GM19395 (cell line): ENCODE measurements around the gene SMIM17.

ENCODE experiments used
- ATAC-seq: cut with Tn5 transposase; IDR thresholded peaks from one replicate; pipeline ENCODE4 v1.9.1; 2021; ENCODE audit warnings: mild to moderate bottlenecking, moderate library complexity; ENCODE audit not compliant: unreplicated experiment

SMIM17 gene

DNA sequence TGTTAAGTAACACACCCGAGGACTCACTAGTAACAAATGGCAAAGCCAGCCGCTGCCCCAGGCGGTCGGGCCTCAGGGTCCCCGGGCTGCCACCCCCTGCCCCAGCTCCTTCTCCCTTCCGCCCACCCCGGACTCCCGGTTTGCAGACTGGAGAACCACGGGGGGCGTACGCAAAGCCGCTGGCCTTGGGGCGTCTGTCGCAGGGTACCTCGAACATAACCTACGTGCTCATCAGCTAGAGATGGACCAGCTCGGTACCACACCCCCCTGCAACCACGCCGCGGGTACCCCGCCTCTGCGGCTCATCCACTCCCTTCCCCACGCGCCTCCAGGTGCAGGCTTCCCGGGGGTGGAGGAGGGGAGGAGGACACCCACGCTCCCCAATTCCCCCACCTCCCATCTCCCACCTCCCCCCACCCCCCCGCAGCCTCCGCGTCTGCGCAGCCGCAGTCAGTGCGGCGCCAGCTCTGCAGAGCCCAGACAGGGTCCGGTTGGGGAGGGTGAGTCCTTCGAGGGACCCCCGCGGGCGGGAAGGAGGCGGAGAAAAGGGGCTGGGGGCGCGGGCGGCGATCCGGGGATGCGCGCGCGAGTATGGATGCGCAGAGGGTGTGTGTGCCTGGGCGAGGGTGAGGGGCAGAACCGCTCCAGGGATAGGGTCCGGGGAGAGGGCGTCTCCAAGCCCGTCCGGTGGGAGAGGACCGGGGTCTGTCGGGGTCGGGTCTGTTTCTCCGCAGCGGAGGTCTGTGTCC, at the start of gene SMIM17:
Gene SMIM17 (plus strand): TSS at position 449 of the 749 bp plus-strand sequence. CDS start 2,509 bp downstream, outside the sequence.
- ATAC-seq = no peak

DNA sequence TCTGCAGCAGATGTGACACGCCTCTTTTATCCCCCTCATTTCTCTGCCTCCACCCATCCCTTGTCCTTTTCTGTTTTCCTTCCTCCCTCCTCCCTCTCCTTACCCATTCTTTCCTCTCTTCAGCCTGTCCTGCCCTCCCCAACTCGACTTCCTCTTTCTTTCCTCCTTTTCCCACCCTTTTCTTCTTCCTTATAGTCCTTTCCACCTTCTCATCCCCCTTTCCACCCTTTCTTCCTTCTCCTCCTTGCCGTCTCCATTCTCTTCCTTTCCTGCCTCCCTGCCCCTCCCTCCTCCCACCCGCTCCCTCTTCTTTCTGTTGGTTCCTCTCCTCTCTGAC, 48.5 kb upstream of the SMIM17 start:
- no peak for ATAC-seq

DNA sequence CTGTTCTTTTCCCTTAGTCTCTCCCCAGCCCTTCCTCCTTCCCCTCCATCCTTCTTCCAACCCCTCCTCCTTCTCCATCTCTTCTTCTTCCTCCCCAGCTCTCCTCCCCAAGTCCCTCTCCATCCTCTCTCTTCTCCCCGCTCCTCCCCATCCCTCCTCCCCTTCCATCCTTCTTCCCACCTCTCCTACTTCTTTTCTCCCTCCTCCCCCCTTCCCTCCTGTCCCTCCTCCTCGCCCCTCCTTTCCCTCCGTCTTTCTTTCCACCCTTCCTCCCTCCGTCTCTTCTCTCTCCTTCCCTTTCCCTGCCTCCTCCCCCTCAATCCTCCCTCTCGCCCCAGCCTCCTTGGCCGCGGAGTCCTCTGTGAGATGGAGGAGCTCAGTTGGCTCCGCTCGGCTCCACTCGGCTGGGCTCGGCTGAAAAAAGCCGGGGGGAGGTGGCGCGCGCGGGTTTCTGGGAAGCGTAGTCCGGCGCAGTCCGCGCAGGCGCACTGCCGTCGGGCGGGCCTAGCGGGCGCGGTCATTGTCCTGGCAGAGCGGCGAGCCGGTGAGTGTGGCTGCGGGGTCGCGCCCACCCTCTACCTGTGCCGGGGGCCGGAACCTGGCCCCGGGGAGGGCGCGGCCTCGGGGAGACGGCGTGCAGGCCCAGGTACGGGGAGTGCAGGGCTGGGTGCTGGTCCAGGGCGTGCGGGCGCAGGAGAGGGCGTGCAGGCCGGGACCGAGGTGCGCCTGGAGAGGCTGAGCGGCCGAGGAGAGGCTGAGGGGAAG, 48.0 kb upstream of the SMIM17 start, which contains the start of gene ZNF71:
Gene ZNF71 (plus strand): TSS at position 520 of the 765 bp plus-strand sequence. CDS start 6,257 bp downstream, outside the sequence.
- peak; percentile 93 for ATAC-seq

DNA sequence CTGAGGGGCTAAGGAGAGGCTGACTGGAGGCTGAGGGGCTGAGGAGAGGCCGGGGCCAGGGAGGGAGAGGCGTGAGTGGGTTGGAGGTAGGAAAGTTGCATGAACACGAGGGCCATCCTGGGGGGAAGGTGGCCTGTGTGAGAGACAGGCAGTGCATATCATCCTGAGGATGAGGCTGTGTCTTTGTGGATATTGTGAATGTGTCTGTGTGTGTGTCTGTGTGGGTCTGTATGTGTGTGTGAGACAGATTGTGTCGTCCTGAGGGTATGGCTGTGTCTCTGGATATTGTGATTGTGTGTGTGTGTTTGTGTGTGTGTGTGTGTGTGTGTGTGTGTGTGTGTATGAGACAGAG, 47.4 kb upstream of the SMIM17 start:
- ATAC-seq = peak; percentile 33

DNA sequence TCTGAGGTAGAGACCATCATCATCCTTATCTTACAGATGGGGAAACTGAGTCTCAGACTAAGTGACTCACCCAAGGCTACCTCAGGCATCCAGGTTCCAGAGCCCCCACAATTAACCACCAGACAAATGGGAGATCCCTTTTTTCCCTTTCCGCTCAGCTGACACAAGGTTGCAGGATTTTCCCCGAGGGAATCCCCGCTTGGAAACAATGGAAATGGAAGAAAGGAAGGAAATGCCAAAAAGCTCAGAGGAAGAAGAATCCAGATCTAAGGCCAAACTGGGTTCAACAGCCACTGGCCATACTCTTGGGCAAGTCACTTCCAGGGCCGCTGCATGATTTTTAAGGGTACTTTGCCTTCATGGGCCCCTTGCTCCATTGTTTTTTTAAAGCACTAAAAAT, 46.3 kb upstream of the SMIM17 start:
- ATAC-seq = no peak

DNA sequence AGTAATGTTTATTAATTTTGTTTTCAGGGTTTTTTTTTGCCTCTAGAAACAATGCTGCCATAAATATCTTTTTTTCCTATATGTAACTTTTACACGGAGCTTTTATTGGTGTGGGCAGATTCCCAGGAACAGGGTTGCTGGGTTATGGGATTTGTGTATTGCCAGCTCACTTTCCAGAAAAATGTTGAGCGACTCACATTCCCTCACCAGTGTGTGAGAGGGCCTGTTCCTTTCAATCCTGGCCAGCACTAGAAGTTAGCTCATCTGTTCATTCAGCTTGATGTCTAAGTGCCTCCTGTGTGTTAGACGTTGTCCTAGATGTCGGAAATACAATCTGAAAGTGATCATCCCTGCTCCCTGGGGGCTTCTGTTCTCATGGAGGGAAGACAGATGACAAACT, 45.3 kb upstream of the SMIM17 start:
- ATAC-seq = no peak

DNA sequence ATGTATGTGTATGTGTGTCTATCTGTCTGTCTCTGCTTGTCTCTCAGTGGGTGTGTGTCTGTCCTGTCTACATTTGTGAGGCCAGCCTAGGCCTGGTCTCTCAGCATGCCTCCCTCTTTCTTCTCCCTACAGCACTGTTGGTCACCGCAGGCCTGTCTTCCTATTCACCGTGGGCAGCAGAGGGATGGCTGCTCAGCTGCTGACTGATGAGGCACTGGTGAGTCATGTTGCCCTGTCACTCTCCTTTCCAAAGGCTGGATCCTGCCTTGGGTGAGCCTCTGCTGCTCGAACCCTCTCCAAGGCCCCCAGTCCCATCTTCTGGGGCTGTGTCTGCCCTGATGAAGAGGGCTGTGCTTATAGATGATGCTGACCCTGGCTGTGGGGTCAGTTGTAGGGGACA, 41.6 kb upstream of the SMIM17 start:
- no peak for ATAC-seq

DNA sequence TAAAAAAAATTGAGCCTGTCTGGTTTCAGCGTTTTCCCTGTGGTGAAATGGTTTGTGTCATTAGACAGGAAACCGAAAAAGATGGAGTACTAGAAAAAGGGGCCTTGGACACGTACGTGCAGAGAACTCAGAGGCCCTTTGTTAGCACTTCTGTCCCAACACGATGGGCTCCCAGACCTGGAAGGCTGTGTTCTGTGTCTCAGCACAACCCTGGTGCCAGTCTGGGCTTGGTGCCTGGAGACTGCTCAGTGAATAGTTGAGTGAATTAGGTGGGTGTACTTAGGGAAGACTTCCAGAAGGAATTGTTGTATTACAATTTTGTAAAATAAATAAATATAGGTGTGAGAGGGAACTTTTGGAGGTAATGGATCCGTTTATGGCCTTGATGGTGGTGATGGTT, 39.1 kb upstream of the SMIM17 start:
- ATAC-seq = no peak

DNA sequence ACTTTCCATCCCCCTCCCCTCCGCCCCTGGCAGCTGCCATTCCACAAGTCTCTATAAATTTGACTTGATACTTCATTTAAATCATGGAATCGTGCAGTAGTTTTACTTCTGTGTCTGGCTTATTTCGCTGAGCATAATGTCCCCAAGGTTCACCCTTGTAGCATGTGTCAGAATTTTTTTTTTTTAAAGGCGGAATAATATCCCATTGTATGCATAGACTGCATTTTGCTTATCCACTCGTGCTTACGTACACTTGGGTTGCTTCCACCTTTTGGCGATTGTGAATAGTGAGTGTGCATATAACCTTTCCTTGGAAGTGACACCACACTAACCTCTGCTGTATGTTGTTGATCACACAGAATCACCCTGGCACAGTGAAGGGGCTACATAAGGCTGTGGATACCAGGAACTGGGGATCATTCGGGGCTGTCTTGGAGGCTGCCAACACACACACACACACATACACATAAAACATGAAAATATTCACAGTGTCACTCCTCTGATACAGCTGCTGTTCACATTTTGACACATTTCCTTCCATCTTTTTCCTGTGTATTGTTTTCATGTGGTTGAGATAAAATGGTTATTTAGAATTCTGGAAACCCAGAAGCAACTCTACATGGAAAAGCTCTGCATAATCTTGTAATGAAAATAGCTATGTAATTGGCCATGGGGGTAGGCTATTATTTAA, 34.5 kb upstream of the SMIM17 start:
- ATAC-seq = no peak

DNA sequence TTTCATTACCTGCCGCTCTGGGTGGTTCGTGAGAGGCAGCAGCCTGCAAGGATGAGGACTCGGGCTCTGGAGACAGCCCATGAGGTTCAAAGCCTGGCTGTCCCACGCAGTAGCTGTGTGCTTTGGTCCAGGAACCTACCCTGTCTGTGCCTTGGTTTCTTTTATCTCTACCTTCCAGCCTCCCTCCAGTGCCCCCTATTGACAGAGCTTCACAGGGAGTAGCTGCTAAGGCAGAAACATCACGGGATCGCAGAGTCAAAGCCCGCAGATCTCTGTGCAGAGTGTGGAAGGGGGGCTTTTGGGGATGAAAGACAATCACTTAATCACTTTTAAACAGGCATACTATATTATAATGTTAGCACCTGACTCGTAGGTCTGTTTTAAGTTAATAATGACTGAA, 31.7 kb upstream of the SMIM17 start:
- ATAC-seq = no peak

DNA sequence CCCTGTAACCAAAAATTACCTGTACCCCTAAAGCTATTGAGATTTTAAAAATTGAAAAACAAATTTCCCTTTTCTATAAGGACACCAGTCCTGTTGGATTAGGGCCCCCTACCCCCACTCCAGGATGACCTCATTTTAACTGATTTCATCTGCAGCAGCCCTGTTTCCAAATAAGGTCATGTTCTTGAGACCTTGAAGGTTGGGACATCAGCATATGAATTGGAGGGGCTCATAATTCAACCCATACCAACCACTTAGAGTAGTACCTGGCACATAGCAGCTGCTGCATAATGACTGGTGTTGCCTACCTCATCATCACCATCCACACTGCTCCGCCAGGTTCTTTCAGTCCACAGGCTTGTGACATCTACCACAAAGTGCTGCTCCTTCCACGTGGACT, 30.2 kb upstream of the SMIM17 start:
- ATAC-seq = no peak

DNA sequence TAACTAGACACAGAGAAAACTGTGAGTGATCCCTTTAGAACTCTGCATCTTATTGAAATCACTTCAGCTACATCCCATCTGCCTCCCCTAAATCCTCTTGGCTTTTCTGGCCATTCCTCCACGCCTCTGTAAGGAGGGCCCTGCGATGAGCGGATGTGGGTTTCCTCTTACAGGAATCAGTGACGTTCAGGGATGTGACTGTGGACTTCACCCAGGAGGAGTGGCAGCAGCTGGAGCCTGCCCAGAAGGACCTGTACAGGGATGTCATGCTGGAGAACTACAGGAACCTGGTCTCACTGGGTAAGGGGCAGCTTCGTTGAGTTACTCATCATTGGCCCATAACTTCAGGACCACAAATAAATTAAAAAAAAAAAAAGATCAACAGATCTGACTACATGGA, 29.3 kb upstream of the SMIM17 start:
- ATAC-seq = no peak

DNA sequence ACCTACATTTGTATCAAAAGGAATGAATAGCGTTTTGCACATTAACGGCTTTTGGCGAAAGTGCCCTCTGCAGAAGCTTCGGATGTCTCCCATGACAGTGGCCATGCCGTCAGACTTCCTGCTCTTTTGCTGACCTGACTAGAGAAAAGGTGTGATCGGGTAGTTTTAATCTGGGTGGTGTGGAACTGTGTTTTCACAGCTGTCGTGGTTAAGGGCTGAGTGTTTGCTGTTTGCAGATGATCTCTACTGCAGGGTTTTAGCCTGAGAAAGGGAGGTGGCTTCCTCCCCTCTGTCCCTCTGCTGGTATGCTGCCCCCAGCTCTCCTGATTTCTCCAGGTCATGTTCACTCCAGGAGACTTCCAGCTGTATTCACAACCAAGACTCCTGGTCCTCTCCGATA, 25.4 kb upstream of the SMIM17 start:
- ATAC-seq = no peak

DNA sequence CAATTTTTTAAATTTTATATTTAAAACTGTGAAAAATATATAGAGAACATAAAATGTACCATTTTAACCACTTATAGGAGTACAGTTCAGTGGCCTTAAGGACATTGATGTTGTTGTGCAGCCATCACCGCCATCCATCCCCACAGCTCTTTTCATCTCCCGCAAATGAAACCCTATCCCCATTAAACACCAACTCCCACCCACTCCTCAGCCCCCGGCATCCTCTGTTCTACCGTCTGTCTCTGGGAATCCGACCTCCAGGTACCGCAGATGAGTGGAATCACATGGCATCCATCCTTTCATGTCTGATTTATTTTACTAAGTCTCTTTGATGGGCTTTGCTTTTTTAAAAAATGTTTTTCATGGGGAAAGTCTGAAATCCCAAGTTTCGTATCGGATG, 23.8 kb upstream of the SMIM17 start:
- ATAC-seq = no peak

DNA sequence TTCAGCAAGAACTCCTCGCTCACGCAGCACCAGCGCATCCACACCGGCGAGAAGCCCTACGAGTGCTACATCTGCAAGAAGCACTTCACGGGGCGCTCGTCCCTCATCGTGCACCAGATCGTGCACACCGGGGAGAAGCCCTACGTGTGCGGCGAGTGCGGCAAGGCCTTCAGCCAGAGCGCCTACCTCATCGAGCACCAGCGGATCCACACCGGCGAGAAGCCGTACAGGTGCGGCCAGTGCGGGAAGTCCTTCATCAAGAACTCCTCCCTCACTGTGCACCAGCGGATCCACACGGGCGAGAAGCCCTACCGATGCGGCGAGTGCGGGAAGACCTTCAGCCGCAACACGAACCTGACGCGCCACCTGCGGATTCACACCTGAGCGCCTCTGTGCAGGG, 20.6 kb upstream of the SMIM17 start:
- no peak for ATAC-seq

DNA sequence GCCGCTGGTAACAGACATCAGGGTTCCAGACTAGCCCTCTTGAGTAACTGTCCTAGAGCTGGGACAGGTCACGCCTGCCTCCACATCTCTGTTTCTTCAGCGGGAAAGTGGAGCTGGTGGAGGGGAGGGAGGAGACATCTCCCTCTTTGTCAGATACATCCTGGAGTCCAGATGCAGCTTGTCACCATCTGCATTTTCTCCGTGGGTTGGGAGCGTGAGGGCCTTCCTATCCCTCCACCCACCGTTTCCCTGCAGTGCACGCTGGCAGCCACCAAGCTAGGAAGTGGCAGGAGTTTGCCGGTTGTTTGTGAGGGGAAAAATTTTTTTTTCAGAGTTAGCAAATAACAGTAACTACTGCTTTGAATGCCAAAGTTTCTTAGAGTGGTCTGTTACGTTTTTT, 20.0 kb upstream of the SMIM17 start:
- ATAC-seq = no peak

DNA sequence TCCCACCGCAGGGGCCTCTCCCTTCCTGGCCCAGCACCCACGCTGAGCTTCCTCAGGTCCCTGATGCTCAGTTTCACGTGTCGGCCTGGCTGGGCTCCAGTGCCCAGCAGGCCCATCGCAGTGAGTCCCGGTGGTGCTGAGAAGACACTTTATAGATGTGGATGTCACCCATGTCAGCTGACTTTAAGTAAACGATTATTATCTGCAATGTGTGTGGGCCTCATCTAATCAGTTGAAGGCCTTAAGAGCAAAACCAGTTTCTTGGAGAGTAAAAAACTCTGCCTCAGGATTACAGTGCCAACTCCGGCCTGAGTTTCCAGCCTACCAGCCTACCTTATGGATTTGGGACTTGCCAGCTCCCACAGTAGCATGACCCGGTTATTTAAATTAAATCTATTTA, 17.3 kb upstream of the SMIM17 start:
- ATAC-seq = no peak

DNA sequence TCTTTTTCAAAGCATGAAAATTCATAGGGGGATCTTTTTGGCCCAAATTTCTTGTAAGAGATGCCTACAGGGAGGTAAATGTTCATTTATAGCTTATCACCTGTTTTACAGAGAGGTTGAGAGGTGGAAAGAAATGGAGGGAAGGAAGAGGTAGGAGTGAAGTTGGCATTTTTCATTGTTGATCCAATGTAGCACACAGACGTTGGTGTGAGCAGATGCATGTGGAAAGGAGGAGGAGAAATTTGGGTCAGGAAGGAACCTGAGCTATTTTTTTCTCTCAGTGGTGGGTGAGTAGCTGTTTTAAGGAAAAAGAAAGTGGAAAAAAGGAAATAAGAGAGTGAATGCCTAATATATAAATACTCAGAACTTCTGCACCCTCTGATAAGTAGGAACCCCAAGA, 9.9 kb upstream of the SMIM17 start:
- no peak for ATAC-seq

DNA sequence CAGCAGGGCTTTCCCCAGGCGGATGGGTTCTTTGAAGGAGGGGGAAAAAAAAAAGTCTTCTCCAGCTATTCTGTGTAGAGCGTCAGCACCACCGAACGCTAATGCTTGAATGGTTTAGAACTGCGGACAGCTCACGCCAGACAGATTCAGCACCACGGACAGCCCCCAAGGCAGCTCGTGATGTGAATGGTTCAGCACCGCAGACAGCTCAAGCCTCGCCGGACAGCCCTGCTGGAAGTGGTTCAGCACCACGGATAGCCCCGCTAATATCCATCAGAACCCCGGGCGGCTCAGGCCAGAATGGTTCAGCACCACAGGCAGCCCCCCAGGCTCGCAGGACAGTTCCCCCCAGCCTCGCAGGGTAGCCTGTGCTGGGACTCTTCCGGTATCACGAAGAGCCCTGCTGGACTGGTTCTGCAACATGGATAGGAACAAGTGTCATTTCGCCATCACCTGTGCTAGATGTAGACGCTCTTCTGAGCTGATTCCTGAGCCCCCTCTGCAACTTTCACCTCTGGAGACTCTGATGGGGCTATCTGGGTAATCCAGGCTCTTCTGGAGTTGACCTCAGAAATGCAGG, 4.9 kb upstream of the SMIM17 start:
- no peak for ATAC-seq

DNA sequence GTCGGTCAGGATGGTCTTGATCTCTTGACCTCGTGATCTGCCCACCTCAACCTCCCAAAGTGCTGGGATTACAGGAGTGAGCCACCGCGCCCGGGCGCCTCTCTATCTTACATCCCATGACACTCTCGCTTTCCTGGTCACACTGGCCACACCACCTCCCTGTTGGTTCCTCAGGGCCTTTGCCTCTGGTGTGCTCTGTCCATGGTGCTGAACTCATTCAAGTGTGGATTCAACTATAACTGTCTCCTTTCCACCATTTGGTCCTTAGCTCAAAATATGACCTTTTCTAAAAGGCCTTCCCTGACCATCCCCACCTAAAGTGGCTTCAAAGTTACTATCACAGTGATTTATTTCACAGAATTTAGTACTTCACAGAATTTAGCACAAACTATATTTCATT, 3.7 kb upstream of the SMIM17 start:
- ATAC-seq = no peak

DNA sequence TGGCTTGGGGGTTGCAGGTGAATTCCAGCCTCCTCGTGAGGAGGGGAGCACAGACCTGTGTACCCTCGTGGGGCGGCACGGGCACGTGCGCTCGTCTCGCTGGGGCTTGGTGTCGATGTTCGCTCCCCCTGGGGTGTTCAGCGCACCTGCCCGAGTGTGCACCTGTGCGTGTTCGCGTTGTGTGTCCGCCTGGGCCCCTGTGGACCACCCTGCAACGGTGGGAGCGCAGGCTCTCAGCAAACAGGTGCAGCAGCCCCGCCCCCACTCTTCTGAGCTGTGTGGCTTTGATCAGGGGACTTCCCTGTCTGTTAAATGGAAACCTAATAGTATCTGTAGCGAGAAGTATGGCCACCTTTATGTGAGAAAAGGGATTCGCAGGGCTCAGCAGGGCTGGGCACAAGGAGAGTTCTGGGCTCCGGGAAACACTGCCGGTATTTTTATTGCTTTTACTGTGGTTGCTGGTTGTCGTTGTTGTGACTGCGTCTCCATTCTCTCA, 549 bp downstream of the SMIM17 start:
- ATAC-seq = no peak
